Subcutaneous preadipocyte (primary cell): ENCODE data around the gene TRAPPC14. TPM values are rescaled to one million over a fixed set of nuclear protein-coding genes. Genes with fewer than 3 reads are reported as not detected.

Source experiments
- total RNA-seq: library from RNA; depleted of rRNA; stranded (reverse); fragments of >200 nt; gene quantifications from 2 replicates; pipeline ENCODE4 v1.2.3, GENCODE V29; 2012

TRAPPC14 gene, protein sequence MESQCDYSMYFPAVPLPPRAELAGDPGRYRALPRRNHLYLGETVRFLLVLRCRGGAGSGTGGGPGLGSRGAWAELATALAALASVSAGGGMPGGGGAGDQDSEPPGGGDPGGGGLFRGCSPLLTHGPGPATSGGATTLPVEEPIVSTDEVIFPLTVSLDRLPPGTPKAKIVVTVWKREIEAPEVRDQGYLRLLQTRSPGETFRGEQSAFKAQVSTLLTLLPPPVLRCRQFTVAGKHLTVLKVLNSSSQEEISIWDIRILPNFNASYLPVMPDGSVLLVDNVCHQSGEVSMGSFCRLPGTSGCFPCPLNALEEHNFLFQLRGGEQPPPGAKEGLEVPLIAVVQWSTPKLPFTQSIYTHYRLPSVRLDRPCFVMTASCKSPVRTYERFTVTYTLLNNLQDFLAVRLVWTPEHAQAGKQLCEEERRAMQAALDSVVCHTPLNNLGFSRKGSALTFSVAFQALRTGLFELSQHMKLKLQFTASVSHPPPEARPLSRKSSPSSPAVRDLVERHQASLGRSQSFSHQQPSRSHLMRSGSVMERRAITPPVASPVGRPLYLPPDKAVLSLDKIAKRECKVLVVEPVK
- 7.3 and 10.0 TPM in 2 replicates for total RNA-seq

DNA sequence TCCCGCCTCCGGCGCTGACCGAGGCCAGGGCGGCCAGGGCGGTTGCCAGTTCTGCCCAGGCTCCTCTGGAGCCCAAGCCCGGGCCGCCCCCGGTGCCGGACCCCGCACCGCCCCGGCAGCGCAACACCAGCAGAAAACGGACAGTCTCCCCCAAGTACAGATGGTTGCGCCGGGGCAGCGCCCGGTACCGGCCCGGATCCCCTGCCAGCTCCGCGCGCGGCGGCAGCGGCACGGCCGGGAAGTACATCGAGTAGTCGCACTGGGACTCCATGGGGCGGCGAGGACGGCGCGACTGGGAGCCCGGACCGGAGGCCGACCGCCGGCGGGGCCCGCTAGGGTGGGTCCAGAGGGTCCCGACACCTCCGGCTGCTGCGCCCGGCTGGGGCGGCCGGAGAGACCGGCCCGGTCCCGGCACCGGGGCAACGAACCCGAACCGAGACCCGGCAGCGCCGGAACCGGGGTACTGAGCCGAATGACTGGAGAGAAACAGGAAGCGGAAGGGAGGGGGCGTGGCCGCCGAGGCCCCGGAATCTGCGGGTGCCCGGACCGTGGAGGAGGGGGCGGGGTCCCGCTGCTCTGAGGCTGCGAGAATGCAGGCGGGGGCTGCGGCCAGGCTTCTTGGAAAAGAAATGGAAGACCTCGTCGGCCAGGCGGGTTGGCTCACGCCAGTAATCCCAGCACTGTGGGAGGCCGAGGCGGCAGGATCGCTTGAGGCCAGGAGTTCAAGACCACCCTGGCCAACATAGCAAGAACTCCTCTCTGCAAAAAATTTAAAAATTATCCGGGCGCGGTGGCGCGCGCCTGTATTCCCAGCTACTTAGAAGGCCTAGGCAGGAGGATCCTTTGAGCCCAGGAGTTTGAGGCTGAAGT lies at the start of gene TRAPPC14:
Gene TRAPPC14, minus strand, starts transcription at position 495 of the 870 bp plus-strand sequence. Its CDS starts 224 bp downstream, at position 271.

DNA sequence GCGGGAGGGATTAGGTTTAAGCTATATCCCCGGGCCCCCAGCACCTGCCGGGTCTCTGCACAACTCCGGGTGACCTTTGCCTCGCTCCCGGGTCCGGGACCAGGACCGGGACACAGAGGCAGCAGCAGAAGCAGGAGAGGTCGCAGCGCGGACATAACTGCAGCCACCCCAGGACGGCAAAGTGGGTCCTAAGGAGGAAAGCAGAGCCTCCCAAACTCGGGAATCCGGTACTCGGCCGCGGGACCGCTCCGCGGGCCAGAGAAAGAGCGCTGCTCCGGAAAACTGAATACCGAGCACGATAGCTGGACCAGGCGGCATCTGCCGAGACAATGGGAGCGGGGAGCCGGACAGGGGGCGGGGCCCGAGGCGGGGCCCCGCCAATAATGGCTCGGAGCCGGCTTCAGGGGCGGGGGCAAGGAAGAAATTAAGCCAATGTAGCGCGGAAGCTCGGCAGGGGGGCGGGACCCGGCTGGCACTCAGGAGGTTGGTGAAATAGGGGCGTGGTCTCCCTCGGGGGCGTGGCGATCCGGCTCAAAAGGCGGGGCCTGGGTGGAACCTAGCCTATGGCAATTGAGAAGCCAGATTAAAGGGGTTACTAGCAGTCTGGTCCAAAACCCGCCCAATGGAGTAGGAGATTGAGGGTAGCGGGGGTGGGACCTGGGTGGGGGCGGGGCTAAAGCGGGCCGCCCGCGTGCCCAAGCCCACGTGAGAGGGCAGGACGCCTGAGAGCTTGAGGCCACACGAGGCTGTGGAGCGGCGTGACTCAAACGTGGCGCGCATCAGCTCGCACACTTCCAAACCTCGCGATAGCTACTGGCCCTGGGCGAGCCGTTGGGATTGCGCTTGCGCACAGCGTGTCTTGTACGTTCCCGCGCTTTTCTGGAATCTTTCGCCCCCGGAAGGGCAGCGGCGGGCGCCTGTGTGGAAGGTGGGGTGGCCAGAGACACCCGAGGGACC lies 18.8 kb upstream of the TRAPPC14 start, which contains the start of the genes GPC2 and STAG3:
Gene GPC2, minus strand, starts transcription at position 337 of the 957 bp plus-strand sequence. Its CDS starts 182 bp downstream, at position 155.
Gene STAG3, plus strand, starts transcription at position 874 of the 957 bp plus-strand sequence. CDS start 2,639 bp downstream, outside the sequence.

DNA sequence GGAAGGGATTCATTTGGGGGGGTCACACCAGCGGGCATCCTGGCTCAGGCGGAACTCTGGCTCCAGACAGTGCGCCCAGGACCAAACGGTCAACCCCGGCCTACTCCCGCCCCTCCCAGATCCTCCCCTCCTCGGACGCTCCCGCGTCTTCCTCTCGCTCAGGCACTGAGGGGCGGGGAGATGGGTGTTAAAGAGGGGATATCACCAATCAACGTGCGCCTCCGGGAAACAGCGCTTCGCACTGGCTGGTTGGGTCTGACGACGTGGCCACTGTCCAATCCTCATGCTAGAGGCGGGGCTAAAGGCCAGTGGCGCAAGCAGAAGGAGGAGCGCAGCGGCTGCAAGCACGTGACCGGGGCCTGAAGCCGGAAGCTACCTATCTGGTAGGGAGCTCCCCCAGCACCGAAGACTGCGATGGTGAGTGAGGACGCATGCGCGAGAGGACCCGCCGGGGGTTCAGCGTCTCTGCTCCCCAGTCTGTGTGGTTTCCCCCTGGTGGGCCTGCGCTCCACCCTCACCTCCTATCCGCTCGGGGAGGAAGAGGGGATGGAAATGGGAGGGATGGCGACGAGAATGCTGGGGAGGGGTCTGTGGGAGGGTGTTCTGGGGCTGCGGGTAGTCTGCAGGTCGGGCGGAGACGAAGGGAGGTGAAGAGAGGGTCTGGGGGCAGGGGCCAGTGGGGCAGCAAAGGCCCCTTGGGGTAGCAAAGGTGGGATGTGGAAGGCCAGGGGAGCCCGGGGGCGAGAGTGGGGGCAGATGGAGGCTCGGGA lies 9.8 kb downstream of the TRAPPC14 start, which contains the start of gene LAMTOR4:
Gene LAMTOR4, plus strand, starts transcription at position 360 of the 770 bp plus-strand sequence. Its CDS starts 55 bp downstream, at position 415.

DNA sequence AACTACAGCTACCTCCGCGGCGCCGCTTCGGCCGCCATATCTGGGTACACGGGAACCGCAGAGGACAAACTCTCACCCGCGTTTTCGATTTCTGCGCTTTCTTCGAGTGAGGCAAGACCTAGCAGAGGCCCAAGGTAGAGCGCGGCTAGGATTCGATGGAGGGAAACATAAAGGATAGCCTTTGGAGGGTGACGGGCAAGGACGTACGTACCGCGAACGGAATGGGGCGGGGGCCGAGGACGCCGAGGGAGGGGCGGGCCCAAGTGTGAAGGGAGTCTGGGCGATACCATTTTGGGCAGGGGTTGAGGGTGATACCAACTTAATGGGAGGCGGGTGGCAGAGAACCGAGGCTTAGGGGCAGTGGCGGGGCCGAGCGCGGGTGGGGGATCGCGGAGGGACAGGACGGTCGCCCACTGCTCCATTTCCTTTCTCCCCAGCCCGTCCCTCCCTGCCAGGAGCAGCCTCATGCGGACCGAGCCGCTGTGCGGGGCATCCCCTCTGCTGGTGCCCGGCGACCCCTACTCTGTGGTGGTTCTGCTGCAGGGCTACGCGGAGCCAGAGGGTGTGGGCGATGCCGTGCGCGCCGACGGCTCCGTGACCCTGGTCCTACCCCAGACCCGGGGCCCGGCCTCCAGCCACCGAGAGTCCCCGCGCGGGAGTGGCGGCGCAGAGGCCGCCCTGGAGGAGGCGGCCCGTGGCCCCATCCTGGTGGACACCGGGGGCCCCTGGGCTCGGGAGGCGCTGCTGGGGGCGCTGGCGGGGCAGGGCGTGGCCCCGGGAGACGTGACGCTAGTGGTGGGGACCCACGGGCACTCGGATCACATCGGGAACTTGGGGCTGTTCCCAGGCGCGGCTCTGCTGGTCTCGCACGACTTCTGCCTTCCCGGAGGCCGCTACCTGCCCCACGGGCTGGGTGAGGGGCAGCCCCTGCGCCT lies 31.3 kb downstream of the TRAPPC14 start, which contains the start of gene MBLAC1:
Gene MBLAC1, plus strand, starts transcription at position 37 of the 935 bp plus-strand sequence. Its CDS starts 429 bp downstream, at position 466.

DNA sequence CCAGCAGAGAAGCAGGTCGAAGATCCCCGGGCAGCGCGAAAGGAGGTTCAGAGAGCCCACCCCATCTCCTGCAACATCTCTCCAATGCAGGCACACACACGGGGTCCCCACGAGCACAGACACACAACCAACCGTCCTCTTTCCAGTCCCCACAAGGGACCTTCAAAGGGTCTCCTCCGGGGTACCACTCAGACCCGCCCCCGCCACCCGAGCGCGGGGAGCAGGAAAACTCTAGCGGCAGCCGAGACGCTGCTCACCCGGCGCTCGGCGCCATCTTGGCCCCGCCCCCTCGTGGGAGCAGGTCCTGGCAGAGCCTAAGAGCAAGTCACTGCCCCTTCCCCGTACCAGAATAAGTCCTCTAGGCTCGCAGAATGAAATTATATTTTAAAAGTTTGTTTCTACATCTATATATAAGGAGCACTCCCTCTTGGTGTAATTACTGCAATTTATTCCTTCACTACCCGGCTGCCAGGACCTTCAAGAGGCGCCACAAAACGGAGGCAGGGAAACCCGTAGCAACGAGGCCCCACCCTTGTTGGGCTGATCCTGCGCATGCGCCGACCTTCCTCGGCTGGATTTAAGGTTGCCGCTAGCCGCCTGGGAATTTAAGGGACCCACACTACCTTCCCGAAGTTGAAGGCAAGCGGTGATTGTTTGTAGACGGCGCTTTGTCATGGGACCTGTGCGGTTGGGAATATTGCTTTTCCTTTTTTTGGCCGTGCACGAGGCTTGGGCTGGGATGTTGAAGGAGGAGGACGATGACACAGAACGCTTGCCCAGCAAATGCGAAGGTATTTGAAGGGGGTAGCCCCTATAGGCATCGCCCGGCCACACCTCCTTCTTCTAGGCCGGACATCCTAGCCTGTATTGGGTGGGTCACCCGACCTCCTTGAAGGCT lies 39.2 kb downstream of the TRAPPC14 start, which contains the start of the genes CNPY4 and TAF6:
Gene CNPY4, plus strand, starts transcription at position 563 of the 898 bp plus-strand sequence. Its CDS starts 111 bp downstream, at position 674.
Gene TAF6, minus strand, starts transcription at position 287 of the 898 bp plus-strand sequence. CDS start 5,149 bp downstream, outside the sequence.

Other genes starting within 250 kb of the TRAPPC14 start
- 20.9 and 22.3 TPM in 2 replicates for gene TRIM4, start 239.2 kb downstream of the TRAPPC14 start, total RNA-seq
- gene GJC3, start 229.1 kb downstream of the TRAPPC14 start, total RNA-seq, result 0.20 TPM in 1 of 2 replicates, not detected in the other
- not detected in 2 replicates for gene AZGP1, start 182.7 kb downstream of the TRAPPC14 start, total RNA-seq
- gene ZKSCAN1, start 143.1 kb downstream of the TRAPPC14 start, total RNA-seq, result 33.1 and 36.0 TPM in 2 replicates
- 7.7 and 8.0 TPM in 2 replicates for gene ZSCAN21, start 108.9 kb downstream of the TRAPPC14 start, total RNA-seq
- gene ZNF3, start 77.0 kb downstream of the TRAPPC14 start, total RNA-seq, result 17.3 and 21.3 TPM in 2 replicates
- 53.6 and 65.9 TPM in 2 replicates for gene COPS6, start 69.8 kb downstream of the TRAPPC14 start, total RNA-seq
- gene MCM7, start 57.3 kb downstream of the TRAPPC14 start, total RNA-seq, result 95.2 and 194 TPM in 2 replicates
- gene AP4M1, start 57.1 kb downstream of the TRAPPC14 start, total RNA-seq, result 14.1 and 15.8 TPM in 2 replicates
- 34.2 and 44.2 TPM in 2 replicates for gene TAF6, start 39.4 kb downstream of the TRAPPC14 start, total RNA-seq
- 10.8 and 17.3 TPM in 2 replicates for gene CNPY4, start 39.1 kb downstream of the TRAPPC14 start, total RNA-seq
- gene MBLAC1, start 31.8 kb downstream of the TRAPPC14 start, total RNA-seq, result 0.73 and 1.6 TPM in 2 replicates
- 59.4 and 82.3 TPM in 2 replicates for gene LAMTOR4, start 9.8 kb downstream of the TRAPPC14 start, total RNA-seq
- gene GAL3ST4, start 9.9 kb upstream of the TRAPPC14 start, total RNA-seq, result 1.8 and 3.7 TPM in 2 replicates
- 0.73 and 2.3 TPM in 2 replicates for gene GPC2, start 18.7 kb upstream of the TRAPPC14 start, total RNA-seq
- 0.73 and 1.6 TPM in 2 replicates for gene STAG3, start 19.2 kb upstream of the TRAPPC14 start, total RNA-seq
- not detected in 2 replicates for gene PVRIG, start 61.2 kb upstream of the TRAPPC14 start, total RNA-seq
- gene SPDYE3, start 149.0 kb upstream of the TRAPPC14 start, total RNA-seq, result not detected in 2 replicates
- gene PILRB, start 199.4 kb upstream of the TRAPPC14 start, total RNA-seq, result 7.7 and 11.5 TPM in 2 replicates
- under 0.01 and 0.39 TPM in 2 replicates for gene PILRA, start 214.8 kb upstream of the TRAPPC14 start, total RNA-seq